Central memory CD8-positive, alpha-beta T cell (primary cell): Measurements from ENCODE around the gene TSPAN5.

ENCODE experiments used
- ATAC-seq: fragments of 150-1000 bp; cut with Tn5 transposase; replicated peaks from 2 replicates; pipeline ENCODE4 v1.10.0; 2022; ENCODE audit warnings: mild to moderate bottlenecking, moderate FRiP score, moderate number of reproducible peaks; ENCODE audit not compliant: poor library complexity, severe bottlenecking; ENCODE audit errors: extremely low read depth
- DNase-seq, 2 donors: peaks; one replicate each; pipeline ENCODE4 v3.0.0; 2021; ENCODE audit warnings: low spot score in 2 of 2
- H3K27ac Mint-ChIP-seq: one replicate; pipeline ENCODE4 v1.8.0; 2022; ENCODE audit warnings: low read depth, mild to moderate bottlenecking, moderate library complexity, mixed read lengths
- H3K27me3 Mint-ChIP-seq: one replicate; pipeline ENCODE4 v1.8.0; 2022; ENCODE audit warnings: mixed read lengths
- H3K36me3 Mint-ChIP-seq: one replicate; pipeline ENCODE4 v1.8.0; 2022; ENCODE audit warnings: mild to moderate bottlenecking, moderate library complexity, mixed read lengths; ENCODE audit not compliant: insufficient read depth
- H3K4me1 Mint-ChIP-seq: one replicate; pipeline ENCODE4 v1.8.0; 2022; ENCODE audit warnings: mixed read lengths
- H3K4me3 Mint-ChIP-seq: one replicate; pipeline ENCODE4 v1.8.0; 2022; ENCODE audit warnings: mild to moderate bottlenecking, moderate library complexity, mixed read lengths
- H3K9me3 Mint-ChIP-seq: one replicate; pipeline ENCODE4 v1.8.0; 2022; ENCODE audit warnings: mixed read lengths

TSPAN5 gene

DNA sequence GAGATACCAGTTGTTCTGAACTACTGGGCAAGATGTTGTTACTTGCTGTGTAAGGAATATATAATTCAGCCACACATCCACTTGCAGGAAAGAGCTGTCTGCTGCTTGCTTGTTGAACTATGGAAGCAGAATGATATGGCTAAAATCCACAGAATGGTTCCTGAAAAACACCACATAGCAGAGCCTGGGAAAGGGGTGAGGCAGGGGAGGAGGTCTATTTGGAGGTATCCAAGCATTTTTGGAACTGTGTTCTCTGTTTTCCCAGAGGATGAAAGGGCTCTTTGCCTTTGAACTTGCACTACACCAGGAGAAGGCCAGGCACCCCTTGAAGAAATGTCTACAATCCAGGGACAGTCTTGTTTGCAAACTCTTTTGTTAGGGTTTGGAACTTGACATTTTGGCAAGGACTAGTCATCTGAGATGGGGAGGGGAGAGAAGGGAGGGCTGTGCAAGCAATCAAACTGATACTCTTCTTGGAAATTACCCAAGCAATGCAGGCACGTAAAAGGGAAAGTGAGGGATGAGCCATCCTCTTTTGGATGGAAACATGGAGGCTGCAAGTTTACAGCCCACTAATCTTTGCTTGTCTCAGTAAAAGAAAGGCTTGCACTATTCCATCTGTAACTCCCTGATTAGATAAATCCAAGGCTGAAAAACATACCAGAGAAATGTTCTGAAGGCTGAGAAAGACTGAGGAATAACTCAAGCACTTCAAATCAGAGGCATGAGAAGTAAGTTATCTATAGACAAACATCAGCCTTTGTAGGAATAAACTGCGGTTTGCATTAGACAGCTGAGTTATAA, 141.0 kb downstream of the TSPAN5 start:
- H3K36me3 Mint-ChIP-seq = peaks cover 2% of the 10 kb centered on the region
- no peaks in the 10 kb centered on the region for H3K9me3 Mint-ChIP-seq
- no peaks in the 10 kb centered on the region for H3K27me3 Mint-ChIP-seq
- DNase-seq = no peak
- H3K27ac Mint-ChIP-seq = no peak overlapping the region
- no peak for ATAC-seq
- peaks cover 45% of the 10 kb centered on the region for H3K4me1 Mint-ChIP-seq
- H3K4me3 Mint-ChIP-seq = no peak overlapping the region

DNA sequence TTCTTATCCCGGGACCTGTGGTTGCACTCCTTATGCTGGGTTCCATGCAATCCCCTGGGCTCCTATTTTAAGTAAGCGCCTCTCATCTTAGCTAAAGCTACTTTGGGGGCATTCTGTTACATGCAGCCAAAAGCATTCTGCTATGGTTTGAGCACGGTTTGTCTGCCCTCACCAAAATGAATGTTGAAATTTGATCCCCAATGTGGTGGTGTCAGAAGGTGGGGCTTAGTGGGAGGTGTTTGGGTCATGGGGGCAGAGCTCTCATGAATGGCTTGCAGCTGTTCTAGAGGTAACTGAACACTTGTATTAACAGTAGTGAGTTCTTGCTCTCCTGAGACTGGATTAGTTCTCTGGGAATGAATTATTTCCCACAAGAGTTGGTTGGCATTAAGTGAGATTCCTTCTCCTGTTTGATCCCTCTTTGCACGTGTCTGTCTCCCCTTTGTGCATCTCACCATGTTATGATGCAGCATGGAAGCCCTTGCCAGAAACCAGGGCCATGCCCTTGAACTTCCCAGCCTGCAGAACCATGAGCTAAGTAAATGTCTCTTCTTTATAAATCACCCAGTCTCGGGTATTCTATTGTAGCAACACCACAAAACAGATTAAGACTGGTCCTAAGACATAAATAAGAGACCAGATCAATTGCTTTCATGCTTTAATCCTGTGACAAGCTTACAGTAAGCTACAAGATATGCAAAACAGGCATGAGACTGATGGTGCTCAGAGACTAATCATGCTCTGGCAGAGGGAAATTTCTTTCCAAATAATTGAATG, 141.8 kb downstream of the TSPAN5 start:
- DNase-seq = no peak
- H3K27ac Mint-ChIP-seq = no peak overlapping the region

GRCh38 chr4:98516042-98516440, 142.4 kb downstream of the TSPAN5 start:
- ATAC-seq = no peak
- peaks cover 38% of the 10 kb centered on the region for H3K4me1 Mint-ChIP-seq
- H3K36me3 Mint-ChIP-seq = peaks cover 2% of the 10 kb centered on the region
- DNase-seq = no peak
- peak overlapping the region; percentile 10 for H3K27ac Mint-ChIP-seq
- H3K4me3 Mint-ChIP-seq = no peak overlapping the region
- no peaks in the 10 kb centered on the region for H3K9me3 Mint-ChIP-seq
- no peaks in the 10 kb centered on the region for H3K27me3 Mint-ChIP-seq

More for the DNA sequence above, 141.8 kb downstream of the TSPAN5 start:
- peaks cover 37% of the 10 kb centered on the region for H3K4me1 Mint-ChIP-seq
- no peak overlapping the region for H3K4me3 Mint-ChIP-seq
- no peak for ATAC-seq
- H3K27me3 Mint-ChIP-seq = no peaks in the 10 kb centered on the region
- H3K36me3 Mint-ChIP-seq = peaks cover 2% of the 10 kb centered on the region
- H3K9me3 Mint-ChIP-seq = no peaks in the 10 kb centered on the region

DNA sequence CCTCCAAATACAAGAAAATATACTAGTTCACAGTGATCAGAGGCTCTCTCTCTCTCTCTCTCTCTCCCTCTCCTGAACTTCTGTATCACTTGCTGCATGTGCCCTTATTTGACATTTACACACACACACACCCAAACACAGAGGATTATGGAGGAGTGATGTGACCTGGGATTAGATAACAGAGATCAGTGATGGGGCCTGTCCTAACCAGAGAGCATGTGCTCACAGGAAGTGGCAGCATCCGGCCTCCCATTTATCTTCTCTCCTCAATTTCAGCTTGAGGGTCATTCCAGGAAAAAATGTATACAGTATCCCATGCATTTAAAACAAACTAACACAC, 143.0 kb downstream of the TSPAN5 start:
- peaks cover 2% of the 10 kb centered on the region for H3K36me3 Mint-ChIP-seq
- H3K27me3 Mint-ChIP-seq = no peaks in the 10 kb centered on the region
- H3K4me3 Mint-ChIP-seq = no peak overlapping the region
- DNase-seq (no peak), ATAC-seq (no peak)
- H3K9me3 Mint-ChIP-seq = no peaks in the 10 kb centered on the region
- H3K27ac Mint-ChIP-seq = peak overlapping the region; percentile 10
- peaks cover 44% of the 10 kb centered on the region for H3K4me1 Mint-ChIP-seq

GRCh38 chr4:98514741-98515469, 143.5 kb downstream of the TSPAN5 start:
- no peaks in the 10 kb centered on the region for H3K9me3 Mint-ChIP-seq
- peak overlapping the region; percentile 10 for H3K27ac Mint-ChIP-seq
- H3K4me1 Mint-ChIP-seq = peaks cover 41% of the 10 kb centered on the region
- H3K4me3 Mint-ChIP-seq = no peak overlapping the region
- no peaks in the 10 kb centered on the region for H3K27me3 Mint-ChIP-seq
- no peak for ATAC-seq
- peaks cover 2% of the 10 kb centered on the region for H3K36me3 Mint-ChIP-seq
- DNase-seq = no peak

GRCh38 chr4:98512918-98513317, 145.5 kb downstream of the TSPAN5 start:
- no peaks in the 10 kb centered on the region for H3K9me3 Mint-ChIP-seq
- ATAC-seq (no peak), DNase-seq (no peak)
- H3K27ac Mint-ChIP-seq = no peak overlapping the region
- H3K4me1 Mint-ChIP-seq = peaks cover 34% of the 10 kb centered on the region
- H3K4me3 Mint-ChIP-seq = no peak overlapping the region
- H3K36me3 Mint-ChIP-seq = peaks cover 2% of the 10 kb centered on the region
- no peaks in the 10 kb centered on the region for H3K27me3 Mint-ChIP-seq

DNA sequence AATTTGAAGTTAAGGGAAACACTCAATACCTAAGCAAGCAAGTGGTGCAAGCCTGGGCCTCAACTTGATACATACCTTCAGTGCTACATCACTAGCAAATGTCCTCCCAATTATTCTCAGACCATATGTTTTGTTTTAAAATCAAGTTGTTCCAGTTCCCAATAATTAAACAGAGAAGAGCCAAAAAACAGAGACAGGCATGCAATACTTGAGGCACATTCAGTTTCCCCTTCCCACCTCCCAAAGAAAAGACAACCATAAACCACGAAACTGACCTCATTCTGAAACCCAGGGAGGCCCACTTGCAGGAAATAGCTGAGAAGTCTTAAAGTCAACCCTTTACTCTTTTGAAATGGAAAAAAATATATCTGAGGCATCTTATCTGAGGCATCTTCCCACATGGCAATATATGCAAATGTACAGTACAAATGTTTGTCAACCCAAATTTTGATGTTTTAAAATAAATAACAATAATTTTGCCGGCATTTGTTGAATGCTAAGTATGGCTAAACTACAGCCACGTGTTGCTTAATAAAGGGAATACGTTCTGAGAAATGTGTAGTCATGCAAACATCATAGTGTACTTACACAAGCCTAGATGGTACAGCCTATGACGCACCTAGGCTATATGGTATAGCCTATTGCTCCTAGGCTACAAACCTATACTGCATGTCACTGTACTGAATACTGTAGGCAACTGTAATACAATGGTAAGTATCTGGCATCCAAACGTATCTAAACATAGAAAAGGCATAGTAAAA, 147.5 kb downstream of the TSPAN5 start:
- ATAC-seq = no peak
- DNase-seq = no peak
- Mint-ChIP-seq H3K4me1 (peaks cover 31% of the 10 kb centered on the region), H3K27ac (no peak overlapping the region), H3K4me3 (no peak overlapping the region), H3K9me3 (no peaks in the 10 kb centered on the region), H3K27me3 (no peaks in the 10 kb centered on the region), H3K36me3 (peaks cover 5% of the 10 kb centered on the region)

DNA sequence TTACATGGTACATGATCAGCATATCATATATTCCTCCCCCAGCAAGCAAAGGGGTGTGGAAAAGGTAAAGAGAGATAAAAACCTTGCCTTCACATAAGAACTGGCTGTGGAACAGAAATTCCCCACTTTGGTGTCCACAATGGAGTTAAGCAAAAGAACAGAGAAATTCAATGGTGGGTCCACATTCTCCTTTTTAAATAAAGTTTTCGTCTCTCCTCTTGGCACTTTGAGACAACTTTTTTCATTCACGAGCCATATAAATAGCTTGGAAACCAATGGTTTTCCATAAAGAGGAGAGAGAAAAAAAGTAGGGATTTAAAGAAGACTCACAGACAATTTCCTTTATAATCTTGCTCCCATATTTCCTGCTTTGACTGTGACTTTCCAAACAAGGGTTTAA, 148.1 kb downstream of the TSPAN5 start:
- Mint-ChIP-seq H3K9me3 (no peaks in the 10 kb centered on the region), H3K27me3 (no peaks in the 10 kb centered on the region), H3K4me3 (no peak overlapping the region), H3K36me3 (peaks cover 5% of the 10 kb centered on the region), H3K27ac (no peak overlapping the region), H3K4me1 (peaks cover 27% of the 10 kb centered on the region)
- ATAC-seq (no peak), DNase-seq (no peak)

DNA sequence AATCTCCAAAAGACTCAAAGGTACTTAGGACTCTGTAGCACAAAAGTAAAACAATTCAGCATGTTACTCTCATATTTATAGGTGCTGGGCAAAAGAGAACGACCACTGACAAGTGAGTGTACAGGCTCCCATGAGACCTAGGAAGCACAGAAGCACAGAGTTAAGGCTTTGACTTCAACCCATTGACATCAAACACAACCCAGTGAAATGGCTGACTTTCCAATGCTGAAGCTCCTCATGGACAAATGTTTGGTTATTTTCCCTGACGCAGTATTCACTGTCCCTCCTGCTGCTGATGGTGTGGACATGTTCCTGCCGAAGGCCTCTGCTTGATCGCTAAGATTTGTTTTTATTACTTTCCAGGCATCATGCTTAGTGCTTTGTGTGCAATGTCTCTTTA, 148.7 kb downstream of the TSPAN5 start:
- ATAC-seq (no peak), DNase-seq (no peak)
- peaks cover 28% of the 10 kb centered on the region for H3K4me1 Mint-ChIP-seq
- peaks cover 7% of the 10 kb centered on the region for H3K36me3 Mint-ChIP-seq
- H3K4me3 Mint-ChIP-seq = no peak overlapping the region
- H3K27me3 Mint-ChIP-seq = no peaks in the 10 kb centered on the region
- no peak overlapping the region for H3K27ac Mint-ChIP-seq
- H3K9me3 Mint-ChIP-seq = no peaks in the 10 kb centered on the region

- Mint-ChIP-seq H3K9me3 (no peaks in the 10 kb centered on the region), H3K27me3 (no peaks in the 10 kb centered on the region), H3K4me3 (no peak overlapping the region), H3K36me3 (peaks cover 5% of the 10 kb centered on the region), H3K27ac (no peak overlapping the region), H3K4me1 (peaks cover 28% of the 10 kb centered on the region)
- no peak for DNase-seq
- no peak for ATAC-seq
Measured at GRCh38 chr4:98508829-98509598, 149.4 kb downstream of the TSPAN5 start.

DNA sequence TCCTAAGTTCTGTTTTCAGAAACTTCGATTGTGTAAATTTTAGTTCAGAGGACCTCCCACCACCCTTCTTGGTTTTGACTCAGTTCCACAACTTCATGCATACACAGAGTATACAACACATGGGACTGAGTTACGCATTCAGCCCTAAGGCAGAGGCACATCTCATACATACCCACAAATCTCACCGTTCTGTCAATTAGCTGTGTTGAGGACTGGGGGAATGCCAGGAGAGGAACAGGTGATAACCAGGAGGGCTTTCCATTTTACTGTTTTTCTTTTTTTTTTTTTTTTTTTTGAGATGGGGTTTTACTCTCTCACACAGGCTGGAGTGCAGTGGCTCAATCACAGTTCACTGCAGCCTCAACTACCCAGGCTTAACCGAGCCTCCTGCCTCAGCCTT, 150.2 kb downstream of the TSPAN5 start:
- Mint-ChIP-seq H3K27ac (no peak overlapping the region), H3K4me3 (no peak overlapping the region), H3K27me3 (no peaks in the 10 kb centered on the region), H3K9me3 (no peaks in the 10 kb centered on the region), H3K36me3 (peaks cover 5% of the 10 kb centered on the region), H3K4me1 (peaks cover 27% of the 10 kb centered on the region)
- DNase-seq (no peak), ATAC-seq (no peak)

DNA sequence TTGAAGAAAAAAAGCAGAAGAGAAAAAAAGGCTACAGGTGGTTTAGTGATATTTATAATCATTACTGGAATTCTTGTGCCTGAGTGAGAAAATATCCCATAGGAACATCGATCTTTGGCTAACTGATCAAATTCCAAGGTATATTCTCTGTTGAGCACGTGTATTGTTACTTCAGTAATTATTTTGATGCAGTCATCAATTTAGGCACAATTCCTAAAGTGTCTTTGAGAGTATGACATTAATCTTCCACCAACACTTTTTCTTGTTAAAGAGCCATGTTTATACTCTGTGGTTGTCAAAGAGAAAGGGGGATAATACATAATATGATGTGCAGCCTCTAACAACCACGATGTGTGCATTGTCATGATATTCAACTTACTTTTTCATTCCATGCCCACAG, 151.1 kb downstream of the TSPAN5 start:
- Mint-ChIP-seq H3K27me3 (no peaks in the 10 kb centered on the region), H3K9me3 (no peaks in the 10 kb centered on the region), H3K4me3 (no peak overlapping the region), H3K27ac (no peak overlapping the region), H3K4me1 (peaks cover 27% of the 10 kb centered on the region), H3K36me3 (peaks cover 5% of the 10 kb centered on the region)
- ATAC-seq (no peak), DNase-seq (no peak)
